Esophagus muscularis mucosa (tissue), 4 donors: ENCODE data around the gene TJP1. TPM values are rescaled to one million over a fixed set of nuclear protein-coding genes. Genes with fewer than 3 reads are reported as not detected.

Experiments used
- DNase-seq: peaks from one replicate; pipeline ENCODE4 v3.0.0-alpha.2; 2017; ENCODE audit errors: extremely low spot score
- H3K27ac ChIP-seq, 4 donors: fragments of 200-600 bp; sonication (generic); replicated peaks in 1 of 4; 1 replicate in 3 of 4; 2 replicates in 1 of 4; pipeline ENCODE4 v1.5.1; 2016 to 2019; ENCODE audit warnings: mild to moderate bottlenecking in 1 of 4
- H3K27me3 ChIP-seq, 4 donors: fragments of 200-600 bp; sonication (generic); one replicate each; pipeline versions ENCODE4 v1.5.1 to v1.6.0; 2016 to 2019
- H3K36me3 ChIP-seq, 4 donors: fragments of 200-600 bp; sonication (generic); one replicate each; pipeline ENCODE4 v1.5.1; 2016 to 2019
- H3K4me1 ChIP-seq, 4 donors: fragments of 200-600 bp; sonication (generic); one replicate each; pipeline ENCODE4 v1.5.1; 2016 to 2019
- H3K4me3 ChIP-seq, 4 donors: fragments of 200-600 bp; sonication (generic); 1 replicate in 2 of 4; 2 replicates in 2 of 4; pipeline ENCODE4 v1.5.1; 2016 to 2019; ENCODE audit warnings: mild to moderate bottlenecking in 4 of 4, moderate library complexity in 1 of 4
- H3K9me3 ChIP-seq, 4 donors: fragments of 200-600 bp; sonication (generic); 1 replicate in 3 of 4; 2 replicates in 1 of 4; pipeline ENCODE4 v1.5.1; 2016 to 2019
- EP300 ChIP-seq: sonication (generic); formaldehyde crosslinking; IDR thresholded peaks from one replicate; pipeline ENCODE4 v1.6.1; 2017; ENCODE audit warnings: antibody characterized with exemption
- POLR2A ChIP-seq: fragments of 450-650 bp; IDR thresholded peaks from one replicate; pipeline ENCODE4 v1.6.1; 2017; ENCODE audit warnings: antibody characterized with exemption, moderate library complexity, mild to moderate bottlenecking, low read depth
- POLR2AphosphoS5 ChIP-seq, 2 donors: sonication (generic); formaldehyde crosslinking; IDR thresholded peaks; one replicate each; pipeline ENCODE4 v1.6.1; 2017; ENCODE audit warnings: antibody characterized with exemption in 2 of 2
- WGBS: methylation state at CpG from one replicate; pipeline ENCODE4 v1.1.5; 2018; 5-methylcytosine and 5-hydroxymethylcytosine counted together
- intact Hi-C: fragments of 100-400 bp; cut with DNase I; formaldehyde crosslinking; loops from one replicate; pipeline ENCODE4 v1.15.1; 2023
- total RNA-seq, 4 donors: library from RNA; depleted of rRNA; stranded (reverse); fragments of >200 nt; gene quantifications; one replicate each; pipeline versions ENCODE4 v1.1.0 to v1.2.1, GENCODE V29; 2016
- TF ChIP-seq, protein P1 (sequence below), 3 experiments: fragments of 200-600 bp in 2 of 3; fragments of 450-650 bp in 1 of 3; sonication (generic) in 2 of 3; IDR thresholded peaks; one replicate each; pipeline ENCODE4 v1.5.1; 2017 to 2019; ENCODE audit warnings: antibody characterized with exemption in 3 of 3, mild to moderate bottlenecking in 2 of 3, moderate library complexity in 1 of 3

Gene TJP1
- total RNA-seq, 4 donors from 2014 or later, result 69.4 to 108 (median 90.2) TPM

DNA sequence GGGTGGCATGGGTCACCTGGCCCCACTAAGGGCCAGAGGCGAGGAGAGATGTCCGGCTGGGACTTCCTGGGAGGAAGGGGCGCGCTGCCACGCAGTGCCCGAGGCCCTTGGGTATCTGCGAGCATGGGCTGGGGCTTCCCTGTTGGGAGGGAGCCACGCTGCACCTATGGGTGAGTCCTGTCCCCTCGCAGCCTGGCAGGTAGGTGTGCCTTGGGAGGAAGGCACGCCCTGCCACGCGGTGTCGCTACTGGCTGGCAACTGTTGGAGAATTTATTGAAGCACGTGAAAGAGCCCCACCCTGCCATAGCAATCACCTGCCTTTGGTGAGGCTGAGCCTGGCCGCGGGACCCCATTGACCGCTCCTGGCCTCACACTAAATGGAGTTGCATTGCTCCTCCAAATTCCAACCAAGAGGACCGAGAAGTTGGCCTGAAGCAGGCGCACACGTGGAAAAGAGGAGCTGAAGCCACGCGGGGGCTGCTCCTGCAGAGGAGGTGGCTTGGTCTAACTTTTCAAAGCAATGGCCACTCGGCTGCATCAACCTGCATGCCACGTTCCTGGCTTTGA, 134.2 kb downstream of the TJP1 start:
- no peaks in the 10 kb centered on the region for H3K4me1 ChIP-seq
- no peaks in the 10 kb centered on the region for H3K9me3 ChIP-seq
- H3K27me3 ChIP-seq, result peaks cover 0 to 6% (median 0%) of the 10 kb centered on the region in 4 donors
- TF ChIP-seq, protein P1, sequence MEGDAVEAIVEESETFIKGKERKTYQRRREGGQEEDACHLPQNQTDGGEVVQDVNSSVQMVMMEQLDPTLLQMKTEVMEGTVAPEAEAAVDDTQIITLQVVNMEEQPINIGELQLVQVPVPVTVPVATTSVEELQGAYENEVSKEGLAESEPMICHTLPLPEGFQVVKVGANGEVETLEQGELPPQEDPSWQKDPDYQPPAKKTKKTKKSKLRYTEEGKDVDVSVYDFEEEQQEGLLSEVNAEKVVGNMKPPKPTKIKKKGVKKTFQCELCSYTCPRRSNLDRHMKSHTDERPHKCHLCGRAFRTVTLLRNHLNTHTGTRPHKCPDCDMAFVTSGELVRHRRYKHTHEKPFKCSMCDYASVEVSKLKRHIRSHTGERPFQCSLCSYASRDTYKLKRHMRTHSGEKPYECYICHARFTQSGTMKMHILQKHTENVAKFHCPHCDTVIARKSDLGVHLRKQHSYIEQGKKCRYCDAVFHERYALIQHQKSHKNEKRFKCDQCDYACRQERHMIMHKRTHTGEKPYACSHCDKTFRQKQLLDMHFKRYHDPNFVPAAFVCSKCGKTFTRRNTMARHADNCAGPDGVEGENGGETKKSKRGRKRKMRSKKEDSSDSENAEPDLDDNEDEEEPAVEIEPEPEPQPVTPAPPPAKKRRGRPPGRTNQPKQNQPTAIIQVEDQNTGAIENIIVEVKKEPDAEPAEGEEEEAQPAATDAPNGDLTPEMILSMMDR (IDR thresholded peaks at IDR 0.05), result no peak
- TF ChIP-seq POLR2AphosphoS5 (IDR thresholded peaks at IDR 0.05) (no peak), POLR2A (no peak), EP300 (no peak)
- no peaks in the 10 kb centered on the region for H3K36me3 ChIP-seq
- intact Hi-C loops, result no loop called here
- H3K4me3 ChIP-seq, result no peak overlapping the region
- no peak for DNase-seq
- H3K27ac ChIP-seq, result no peak overlapping the region
- WGBS, result 87% methylated on average over 17 of the region's 24 CpGs

DNA sequence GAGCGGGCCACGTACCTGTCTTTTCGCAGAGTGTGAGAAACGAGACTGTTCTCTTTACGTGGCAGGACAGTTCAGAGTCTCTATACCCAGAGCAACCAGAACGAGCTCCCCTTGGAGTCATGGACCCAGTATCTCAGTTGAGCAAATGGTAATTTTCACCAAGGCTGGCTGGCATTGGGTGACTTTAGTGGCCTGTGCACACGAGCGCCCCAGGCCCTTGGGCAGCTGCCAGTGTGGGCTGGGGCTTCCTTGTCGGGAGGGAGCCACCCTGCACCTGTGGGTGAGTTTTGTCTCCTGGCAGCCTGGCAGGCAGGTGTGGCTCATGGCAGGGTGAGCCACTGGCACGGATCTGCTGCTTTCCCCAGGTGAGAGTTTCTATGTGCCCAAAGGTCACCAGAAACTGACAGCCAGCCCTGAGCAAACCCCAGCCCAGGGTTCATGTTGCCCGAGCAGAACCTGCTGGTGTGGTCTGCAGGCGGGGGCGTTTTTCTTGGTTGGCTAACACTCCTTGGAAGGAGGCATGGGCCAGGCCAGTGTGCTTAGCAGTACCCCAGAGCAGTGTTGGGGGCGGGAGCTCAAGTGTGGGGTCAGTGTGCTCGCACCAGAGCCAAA, 135.0 kb downstream of the TJP1 start:
- no peak overlapping the region for H3K27ac ChIP-seq

DNA sequence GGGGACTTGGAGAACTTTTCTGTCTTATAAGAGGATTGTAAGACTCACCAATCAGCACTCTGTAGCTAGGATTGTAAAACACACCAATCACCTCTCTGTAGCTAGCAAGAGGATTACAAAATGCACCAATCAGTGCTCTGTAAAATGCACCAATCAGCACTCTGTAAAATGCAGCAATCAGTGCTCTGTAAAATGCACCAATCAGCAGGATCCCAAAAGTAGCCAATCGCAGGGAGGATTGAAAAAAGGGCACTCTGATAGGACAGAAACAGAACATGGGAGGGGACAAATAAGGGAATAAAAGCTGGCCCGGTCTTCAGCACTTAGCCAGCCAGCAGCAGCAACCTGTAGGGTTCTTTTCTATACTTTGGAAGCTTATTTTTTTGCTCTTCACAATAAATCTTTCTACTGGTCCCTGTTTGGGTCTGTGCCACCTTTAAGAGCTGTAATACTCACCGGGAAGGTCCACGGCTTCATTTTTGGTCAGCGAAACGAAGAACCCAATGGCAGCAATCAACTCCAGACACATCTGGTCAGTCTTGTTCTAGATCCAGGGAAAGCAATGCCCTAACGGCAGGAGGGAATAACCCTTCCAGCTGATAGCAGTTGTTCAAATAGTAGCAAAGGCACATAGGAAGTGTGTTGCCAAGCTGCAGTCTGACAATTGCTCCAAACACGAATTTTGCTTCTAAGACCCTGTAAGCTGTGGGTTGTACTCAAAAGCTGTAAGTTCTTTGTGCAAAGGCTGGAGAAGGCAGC, 135.6 kb downstream of the TJP1 start:
- Histone ChIP-seq H3K4me1 (no peaks in the 10 kb centered on the region), H3K36me3 (no peaks in the 10 kb centered on the region), H3K27me3 (peaks cover 0 to 6% (median 0%) of the 10 kb centered on the region in 4 donors), H3K4me3 (no peak overlapping the region), H3K27ac (no peak overlapping the region), H3K9me3 (no peaks in the 10 kb centered on the region)
- intact Hi-C loops, result no loop called here
- TF ChIP-seq POLR2A (no peak), EP300 (no peak), POLR2AphosphoS5 (IDR thresholded peaks at IDR 0.05) (no peak)
- TF ChIP-seq, protein P1 (IDR thresholded peaks at IDR 0.05), result no peak
- 88% methylated on average over 8 of the region's 8 CpGs for WGBS
- DNase-seq, result no peak

More for the DNA sequence above, 135.0 kb downstream of the TJP1 start:
- Histone ChIP-seq H3K4me3 (no peak overlapping the region), H3K4me1 (no peaks in the 10 kb centered on the region), H3K27me3 (peaks cover 0 to 6% (median 0%) of the 10 kb centered on the region in 4 donors), H3K36me3 (no peaks in the 10 kb centered on the region), H3K9me3 (no peaks in the 10 kb centered on the region)
- no peak for TF ChIP-seq POLR2AphosphoS5 (IDR thresholded peaks at IDR 0.05)
- TF ChIP-seq, protein P1 (IDR thresholded peaks at IDR 0.05), result no peak
- TF ChIP-seq EP300, result no peak
- no peak for TF ChIP-seq POLR2A
- no peak for DNase-seq
- intact Hi-C loops, result no loop called here
- WGBS, result 86% methylated on average over 8 of the region's 15 CpGs

DNA sequence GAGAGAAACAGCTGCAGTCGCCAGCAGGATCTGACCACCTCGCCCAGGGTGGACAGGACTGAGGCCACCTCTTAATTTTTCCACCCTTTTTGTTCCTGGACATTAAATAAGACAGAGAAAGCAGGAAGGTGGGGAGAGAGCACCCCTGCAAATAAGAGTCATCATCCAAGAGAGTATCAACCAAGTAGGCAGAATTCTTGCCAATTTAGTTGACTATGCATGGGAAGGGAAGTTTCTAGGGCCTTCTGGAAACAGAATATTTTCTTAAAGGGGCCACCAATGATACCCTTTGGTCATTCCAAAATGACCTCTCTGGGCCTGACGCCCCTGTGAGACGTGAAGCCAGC, 136.2 kb downstream of the TJP1 start:
- 94% methylated on average over 4 of the region's 4 CpGs for WGBS
- TF ChIP-seq EP300 (no peak), POLR2A (no peak), POLR2AphosphoS5 (IDR thresholded peaks at IDR 0.05) (no peak)
- TF ChIP-seq, protein P1 (IDR thresholded peaks at IDR 0.05), result no peak

More for the DNA sequence above, 136.2 kb downstream of the TJP1 start:
- no peak for DNase-seq
- intact Hi-C loops, result no loop called here
- no peaks in the 10 kb centered on the region for H3K4me1 ChIP-seq
- no peak overlapping the region for H3K4me3 ChIP-seq
- no peaks in the 10 kb centered on the region for H3K9me3 ChIP-seq
- H3K27ac ChIP-seq, result no peak overlapping the region
- no peaks in the 10 kb centered on the region for H3K36me3 ChIP-seq
- H3K27me3 ChIP-seq, result peaks cover 0 to 6% (median 0%) of the 10 kb centered on the region in 4 donors
